HEK293 (cell line): ENCODE measurements around the gene COMMD10.

Experiments used
- CTCF ChIA-PET: fragments of 350-600 bp; formaldehyde crosslinking; extraction: SDS; loops from one replicate; lab custom pipeline; 2021; ENCODE audit warnings: antibody characterized with exemption; lab: Yijun Ruan, JAX
- POLR2A ChIA-PET: fragments of 300-600 bp; formaldehyde crosslinking; extraction: SDS; loops from one replicate; lab custom pipeline; 2020; ENCODE audit warnings: antibody characterized with exemption, inconsistent platforms; lab: Yijun Ruan, JAX
- H3K27ac ChIP-seq: fragments of 200-500 bp; sonication (Bioruptor generic); 2 replicates; pipeline ENCODE4 v1.5.1; 2014; ENCODE audit warnings: low read depth, low read length, control low read depth, inconsistent platforms; ENCODE audit errors: extremely low read depth
- H3K36me3 ChIP-seq, 2 experiments: fragments of 200-500 bp in 1 of 2; sonication (Bioruptor generic) in 1 of 2; 1 replicate in 1 of 2; 2 replicates in 1 of 2; pipeline ENCODE4 v1.5.1; 2014 to 2017; ENCODE audit warnings: inconsistent platforms in 2 of 2, low read length in 2 of 2; ENCODE audit not compliant: control insufficient read depth in 2 of 2, insufficient read depth in 1 of 2
- H3K4me1 ChIP-seq: fragments of 200-500 bp; sonication (Bioruptor generic); 2 replicates; pipeline ENCODE4 v1.5.1; 2014; ENCODE audit warnings: mild to moderate bottlenecking, low read length, inconsistent platforms; ENCODE audit not compliant: control insufficient read depth, insufficient read depth
- H3K4me3 ChIP-seq: 2 replicates; pipeline ENCODE4 v1.5.1; 2011; ENCODE audit warnings: low read depth, mild to moderate bottlenecking, control low read depth, low read length, moderate library complexity
- H3K9me3 ChIP-seq: fragments of 200-500 bp; sonication (Bioruptor generic); 2 replicates; pipeline ENCODE4 v1.5.1; 2014; ENCODE audit warnings: low read depth, low read length, inconsistent platforms; ENCODE audit not compliant: control insufficient read depth, insufficient read depth
- GFI1B ChIP-seq: fragments of 450-650 bp; formaldehyde crosslinking; IDR thresholded peaks from 2 replicates; pipeline ENCODE4 v1.5.1; 2016; ENCODE audit warnings: missing biosample characterization, missing genetic modification characterization
- GLI4 ChIP-seq: fragments of 450-650 bp; formaldehyde crosslinking; IDR thresholded peaks from 2 replicates; pipeline ENCODE4 v1.5.1; 2016; ENCODE audit warnings: missing biosample characterization, missing genetic modification characterization
- HOXD13 ChIP-seq: sonication (generic); formaldehyde crosslinking; IDR thresholded peaks from 2 replicates; pipeline ENCODE4 v1.8.0; 2022; ENCODE audit warnings: missing genetic modification reagents, borderline replicate concordance
- SETDB1 ChIP-seq: IDR thresholded peaks from one replicate; pipeline ENCODE4 v1.6.1; 2017; ENCODE audit warnings: mild to moderate bottlenecking, low read length, moderate library complexity, mixed read lengths; ENCODE audit not compliant: insufficient read length
- TCF7L2 ChIP-seq: IDR thresholded peaks from 2 replicates; pipeline ENCODE4 v1.6.1; 2011; ENCODE audit warnings: low read depth, mild to moderate bottlenecking, inconsistent platforms, low read length, moderate library complexity, borderline replicate concordance
- YY2 ChIP-seq: fragments of 450-650 bp; formaldehyde crosslinking; IDR thresholded peaks from 2 replicates; pipeline ENCODE4 v1.5.1; 2016; ENCODE audit warnings: missing biosample characterization, missing genetic modification characterization
- ZBTB7A ChIP-seq: fragments of 450-650 bp; formaldehyde crosslinking; IDR thresholded peaks from 2 replicates; pipeline ENCODE4 v1.5.1; 2016; ENCODE audit warnings: low read depth, missing biosample characterization, missing genetic modification characterization
- ZNF175 ChIP-seq: fragments of 450-650 bp; formaldehyde crosslinking; IDR thresholded peaks from 2 replicates; pipeline ENCODE4 v1.5.1; 2016; ENCODE audit warnings: missing biosample characterization, missing genetic modification characterization
- ZNF184 ChIP-seq: fragments of 450-650 bp; IDR thresholded peaks from 2 replicates; pipeline ENCODE4 v1.5.1; 2018; ENCODE audit warnings: missing biosample characterization, mild to moderate bottlenecking, missing genetic modification characterization
- ZNF239 ChIP-seq: fragments of 450-650 bp; formaldehyde crosslinking; IDR thresholded peaks from 2 replicates; pipeline ENCODE4 v1.5.1; 2016; ENCODE audit warnings: missing biosample characterization, missing genetic modification characterization
- ZNF266 ChIP-seq: fragments of 450-650 bp; formaldehyde crosslinking; IDR thresholded peaks from 2 replicates; pipeline ENCODE4 v1.5.1; 2016; ENCODE audit warnings: missing biosample characterization, missing genetic modification characterization, low read depth
- ZNF302 ChIP-seq: fragments of 450-650 bp; formaldehyde crosslinking; IDR thresholded peaks from 2 replicates; pipeline ENCODE4 v1.5.1; 2016; ENCODE audit warnings: missing biosample characterization, missing genetic modification characterization, low read depth
- ZNF394 ChIP-seq: fragments of 450-650 bp; formaldehyde crosslinking; IDR thresholded peaks from 2 replicates; pipeline ENCODE4 v1.5.1; 2016; ENCODE audit warnings: missing biosample characterization, missing genetic modification characterization, mild to moderate bottlenecking, moderate library complexity, borderline replicate concordance
- ZNF48 ChIP-seq: fragments of 450-650 bp; formaldehyde crosslinking; IDR thresholded peaks from 2 replicates; pipeline ENCODE4 v1.5.1; 2016; ENCODE audit warnings: missing biosample characterization, missing genetic modification characterization
- ZNF514 ChIP-seq: fragments of 450-650 bp; formaldehyde crosslinking; IDR thresholded peaks from 2 replicates; pipeline ENCODE4 v1.5.1; 2016; ENCODE audit warnings: missing biosample characterization, missing genetic modification characterization
- ZNF530 ChIP-seq: fragments of 450-650 bp; formaldehyde crosslinking; IDR thresholded peaks from 2 replicates; pipeline ENCODE4 v1.5.1; 2016; ENCODE audit warnings: low read depth, missing biosample characterization, missing genetic modification characterization
- ZNF585B ChIP-seq: fragments of 450-650 bp; formaldehyde crosslinking; IDR thresholded peaks from 2 replicates; pipeline ENCODE4 v1.5.1; 2016; ENCODE audit warnings: missing biosample characterization, missing genetic modification characterization
- ZNF600 ChIP-seq: fragments of 450-650 bp; formaldehyde crosslinking; IDR thresholded peaks from 2 replicates; pipeline ENCODE4 v1.5.1; 2016; ENCODE audit warnings: missing biosample characterization, missing genetic modification characterization
- ZNF629 ChIP-seq: fragments of 450-650 bp; formaldehyde crosslinking; IDR thresholded peaks from 2 replicates; pipeline ENCODE4 v1.5.1; 2017; ENCODE audit warnings: missing biosample characterization, missing genetic modification characterization
- ZNF658 ChIP-seq: fragments of 450-650 bp; formaldehyde crosslinking; IDR thresholded peaks from 2 replicates; pipeline ENCODE4; 2016; ENCODE audit warnings: missing biosample characterization, missing genetic modification characterization
- ZNF660 ChIP-seq: fragments of 450-650 bp; IDR thresholded peaks from 2 replicates; pipeline ENCODE4 v1.5.1; 2018; ENCODE audit warnings: missing biosample characterization, mild to moderate bottlenecking, missing genetic modification characterization
- ZNF776 ChIP-seq: fragments of 450-650 bp; formaldehyde crosslinking; IDR thresholded peaks from 2 replicates; pipeline ENCODE4 v1.5.0; 2017; ENCODE audit warnings: missing biosample characterization, missing genetic modification characterization, borderline replicate concordance
- ZSCAN23 ChIP-seq: fragments of 450-650 bp; formaldehyde crosslinking; IDR thresholded peaks from 2 replicates; pipeline ENCODE4 v1.5.1; 2016; ENCODE audit warnings: missing biosample characterization, missing genetic modification characterization
- ZXDB ChIP-seq: fragments of 450-650 bp; formaldehyde crosslinking; IDR thresholded peaks from 2 replicates; pipeline ENCODE4 v1.5.1; 2016; ENCODE audit warnings: missing biosample characterization, missing genetic modification characterization
- TF ChIP-seq, protein P1 (sequence below): fragments of 450-650 bp; formaldehyde crosslinking; IDR thresholded peaks from 2 replicates; pipeline ENCODE4 v1.5.1; 2016; ENCODE audit warnings: missing biosample characterization, missing genetic modification characterization
- TF ChIP-seq, protein P2 (sequence below): fragments of 450-650 bp; formaldehyde crosslinking; IDR thresholded peaks from 2 replicates; pipeline ENCODE4 v1.5.1; 2016; ENCODE audit warnings: missing biosample characterization, missing genetic modification characterization, low read depth
- TF ChIP-seq, protein P3 (sequence below): fragments of 450-650 bp; formaldehyde crosslinking; IDR thresholded peaks from 2 replicates; pipeline ENCODE4 v1.5.1; 2016; ENCODE audit warnings: missing biosample characterization, missing genetic modification characterization

Gene COMMD10

DNA sequence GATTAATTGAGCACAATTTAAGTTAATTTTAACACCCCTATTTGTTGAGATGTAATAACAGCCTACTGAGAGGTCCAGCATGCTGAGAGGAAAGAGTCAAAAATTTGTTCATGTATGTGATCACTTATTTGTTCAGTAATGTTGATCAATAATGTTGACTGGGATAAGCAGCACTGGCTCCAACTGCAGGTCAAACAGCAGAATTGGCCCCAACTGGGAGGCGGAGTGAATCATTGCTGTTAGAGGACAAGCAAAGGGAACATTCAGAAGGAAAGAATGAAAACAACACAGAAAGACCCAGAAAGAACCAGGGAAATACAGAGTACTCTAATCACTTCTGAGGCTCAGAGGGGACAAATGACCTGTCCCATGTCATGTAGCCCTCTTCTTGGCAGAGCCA is 221.1 kb downstream of the COMMD10 start:
- Histone ChIP-seq H3K9me3 (no peaks in the 10 kb centered on the region), H3K4me1 (no peaks in the 10 kb centered on the region), H3K4me3 (no peak overlapping the region), H3K27ac (no peak overlapping the region), H3K36me3 (no peaks in the 10 kb centered on the region)
- CTCF ChIA-PET: no interaction called here
- POLR2A ChIA-PET: no interaction called here
- no peak for TF ChIP-seq ZNF266
- TF ChIP-seq, protein P1, sequence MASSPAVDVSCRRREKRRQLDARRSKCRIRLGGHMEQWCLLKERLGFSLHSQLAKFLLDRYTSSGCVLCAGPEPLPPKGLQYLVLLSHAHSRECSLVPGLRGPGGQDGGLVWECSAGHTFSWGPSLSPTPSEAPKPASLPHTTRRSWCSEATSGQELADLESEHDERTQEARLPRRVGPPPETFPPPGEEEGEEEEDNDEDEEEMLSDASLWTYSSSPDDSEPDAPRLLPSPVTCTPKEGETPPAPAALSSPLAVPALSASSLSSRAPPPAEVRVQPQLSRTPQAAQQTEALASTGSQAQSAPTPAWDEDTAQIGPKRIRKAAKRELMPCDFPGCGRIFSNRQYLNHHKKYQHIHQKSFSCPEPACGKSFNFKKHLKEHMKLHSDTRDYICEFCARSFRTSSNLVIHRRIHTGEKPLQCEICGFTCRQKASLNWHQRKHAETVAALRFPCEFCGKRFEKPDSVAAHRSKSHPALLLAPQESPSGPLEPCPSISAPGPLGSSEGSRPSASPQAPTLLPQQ (tag by site-specific recombination): no peak
- TF ChIP-seq ZNF175 (tag by site-specific recombination): no peak
- TF ChIP-seq ZNF629 (tag by site-specific recombination): no peak
- TF ChIP-seq, protein P2, sequence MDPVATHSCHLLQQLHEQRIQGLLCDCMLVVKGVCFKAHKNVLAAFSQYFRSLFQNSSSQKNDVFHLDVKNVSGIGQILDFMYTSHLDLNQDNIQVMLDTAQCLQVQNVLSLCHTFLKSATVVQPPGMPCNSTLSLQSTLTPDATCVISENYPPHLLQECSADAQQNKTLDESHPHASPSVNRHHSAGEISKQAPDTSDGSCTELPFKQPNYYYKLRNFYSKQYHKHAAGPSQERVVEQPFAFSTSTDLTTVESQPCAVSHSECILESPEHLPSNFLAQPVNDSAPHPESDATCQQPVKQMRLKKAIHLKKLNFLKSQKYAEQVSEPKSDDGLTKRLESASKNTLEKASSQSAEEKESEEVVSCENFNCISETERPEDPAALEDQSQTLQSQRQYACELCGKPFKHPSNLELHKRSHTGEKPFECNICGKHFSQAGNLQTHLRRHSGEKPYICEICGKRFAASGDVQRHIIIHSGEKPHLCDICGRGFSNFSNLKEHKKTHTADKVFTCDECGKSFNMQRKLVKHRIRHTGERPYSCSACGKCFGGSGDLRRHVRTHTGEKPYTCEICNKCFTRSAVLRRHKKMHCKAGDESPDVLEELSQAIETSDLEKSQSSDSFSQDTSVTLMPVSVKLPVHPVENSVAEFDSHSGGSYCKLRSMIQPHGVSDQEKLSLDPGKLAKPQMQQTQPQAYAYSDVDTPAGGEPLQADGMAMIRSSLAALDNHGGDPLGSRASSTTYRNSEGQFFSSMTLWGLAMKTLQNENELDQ (tag by site-specific recombination): no peak
- no peak for TF ChIP-seq GLI4
- TF ChIP-seq ZNF585B (tag by site-specific recombination): no peak

DNA sequence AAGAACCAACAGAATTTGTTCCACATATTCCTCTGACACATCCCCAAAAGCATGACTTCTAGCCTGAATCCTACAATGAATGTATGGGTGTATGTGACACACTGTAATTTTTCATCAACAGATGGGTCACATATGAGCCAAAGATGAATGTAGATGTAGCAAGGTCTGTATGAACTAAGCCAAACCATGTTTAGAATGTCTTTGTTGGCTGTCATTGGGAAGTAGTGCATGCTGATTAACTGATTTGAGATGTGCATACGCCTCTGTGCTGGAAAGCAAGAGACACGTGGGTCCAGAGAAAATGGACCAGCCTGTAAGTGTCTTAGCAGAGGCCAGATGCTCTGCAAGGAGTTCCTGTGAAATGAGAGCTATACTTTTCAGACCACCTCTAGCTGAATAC is 222.0 kb downstream of the COMMD10 start:
- Histone ChIP-seq H3K9me3 (no peaks in the 10 kb centered on the region), H3K4me1 (no peaks in the 10 kb centered on the region), H3K27ac (no peak overlapping the region), H3K36me3 (no peaks in the 10 kb centered on the region), H3K4me3 (no peak overlapping the region)
- TF ChIP-seq, protein P3, sequence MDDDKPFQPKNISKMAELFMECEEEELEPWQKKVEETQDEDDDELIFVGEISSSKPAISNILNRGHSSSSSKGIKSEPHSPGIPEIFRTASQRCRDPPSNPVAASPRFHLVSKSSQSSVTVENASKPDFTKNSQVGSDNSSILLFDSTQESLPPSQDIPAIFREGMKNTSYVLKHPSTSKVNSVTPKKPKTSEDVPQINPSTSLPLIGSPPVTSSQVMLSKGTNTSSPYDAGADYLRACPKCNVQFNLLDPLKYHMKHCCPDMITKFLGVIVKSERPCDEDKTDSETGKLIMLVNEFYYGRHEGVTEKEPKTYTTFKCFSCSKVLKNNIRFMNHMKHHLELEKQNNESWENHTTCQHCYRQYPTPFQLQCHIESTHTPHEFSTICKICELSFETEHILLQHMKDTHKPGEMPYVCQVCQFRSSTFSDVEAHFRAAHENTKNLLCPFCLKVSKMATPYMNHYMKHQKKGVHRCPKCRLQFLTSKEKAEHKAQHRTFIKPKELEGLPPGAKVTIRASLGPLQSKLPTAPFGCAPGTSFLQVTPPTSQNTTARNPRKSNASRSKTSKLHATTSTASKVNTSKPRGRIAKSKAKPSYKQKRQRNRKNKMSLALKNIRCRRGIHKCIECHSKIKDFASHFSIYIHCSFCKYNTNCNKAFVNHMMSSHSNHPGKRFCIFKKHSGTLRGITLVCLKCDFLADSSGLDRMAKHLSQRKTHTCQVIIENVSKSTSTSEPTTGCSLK (tag by site-specific recombination): no peak
- TF ChIP-seq ZNF658: no peak
- TF ChIP-seq ZNF394 (tag by site-specific recombination): no peak
- no peak for TF ChIP-seq ZNF302 (tag by site-specific recombination)
- no peak for TF ChIP-seq TCF7L2
- TF ChIP-seq ZNF239 (tag by site-specific recombination): no peak
- no peak for TF ChIP-seq ZXDB (tag by site-specific recombination)
- TF ChIP-seq ZSCAN23 (tag by site-specific recombination): no peak
- TF ChIP-seq ZBTB7A (tag by site-specific recombination): no peak
- ChIA-PET CTCF (no interaction called here), POLR2A (no interaction called here)

DNA sequence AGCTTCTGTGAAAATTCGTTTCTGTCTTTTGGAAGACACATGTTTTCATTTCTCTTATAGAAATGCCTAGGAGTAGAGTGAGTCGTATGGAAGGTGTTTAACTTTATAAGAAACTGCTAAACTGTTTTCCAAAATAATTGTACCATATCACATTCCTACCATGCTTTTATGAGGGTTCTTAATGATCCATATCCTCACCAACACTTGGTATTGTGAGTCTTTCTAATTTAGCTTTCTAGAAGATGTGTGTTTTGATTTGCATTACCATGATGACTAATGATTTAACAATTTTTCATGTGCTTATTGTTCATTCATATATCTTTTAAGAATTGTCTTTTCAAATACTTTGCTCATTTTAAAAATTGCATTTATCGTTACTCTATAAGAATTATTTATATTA is 223.6 kb downstream of the COMMD10 start:
- no peak overlapping the region for H3K27ac ChIP-seq
- TF ChIP-seq GFI1B: no peak
- TF ChIP-seq ZNF660 (tag by site-specific recombination): no peak
- TF ChIP-seq ZNF394 (tag by site-specific recombination): no peak
- TF ChIP-seq ZNF514: no peak
- no peak for TF ChIP-seq YY2
- TF ChIP-seq, protein P1 (tag by site-specific recombination): no peak
- TF ChIP-seq ZNF776 (tag by site-specific recombination): no peak
- no peak for TF ChIP-seq HOXD13 (CRISPR knock-in tag)
- no peak for TF ChIP-seq ZNF530 (tag by site-specific recombination)
- peak; percentile 32 for TF ChIP-seq SETDB1
- no peak for TF ChIP-seq ZNF48 (tag by site-specific recombination)
- no peak for TF ChIP-seq ZNF600
- TF ChIP-seq ZNF184 (tag by site-specific recombination): peak; percentile 100
- H3K9me3 ChIP-seq: no peaks in the 10 kb centered on the region
- no peaks in the 10 kb centered on the region for H3K4me1 ChIP-seq
- no peaks in the 10 kb centered on the region for H3K36me3 ChIP-seq
- ChIA-PET CTCF (interaction anchor here (0.7 kb wide), 1 partner anchor 195 kb away, joined by 4 read pairs; no protein-coding TSS in a partner anchor), POLR2A (no interaction called here)
- H3K4me3 ChIP-seq: no peak overlapping the region
